SU-DHL-6 (cell line): Measurements from ENCODE around the gene ELP2.

ENCODE experiments used
- H2AFZ ChIP-seq: fragments of 200-600 bp; sonication (generic); 2 replicates; pipeline ENCODE4 v1.6.1; 2014; ENCODE audit warnings: low read depth, mild to moderate bottlenecking, moderate library complexity, mixed read lengths, antibody characterized with exemption, low read length; ENCODE audit not compliant: severe bottlenecking
- H3F3A ChIP-seq: fragments of 200-600 bp; shearing (Covaris generic); 2 replicates; pipeline ENCODE4 v1.6.0; 2016; ENCODE audit warnings: antibody characterized with exemption, mild to moderate bottlenecking; ENCODE audit not compliant: insufficient read depth
- H3K27ac ChIP-seq: fragments of 200-600 bp; sonication (generic); 2 replicates; pipeline ENCODE4 v1.5.1; 2016; ENCODE audit warnings: low read depth, mild to moderate bottlenecking, low read length, moderate library complexity, mixed read lengths
- H3K27me3 ChIP-seq: fragments of 200-600 bp; sonication (generic), shearing (Covaris generic); 2 replicates; pipeline ENCODE4 v1.6.0; 2014; ENCODE audit warnings: mild to moderate bottlenecking, low read length
- H3K36me3 ChIP-seq: fragments of 200-600 bp; sonication (generic); 2 replicates; pipeline ENCODE4 v1.6.1; 2014; ENCODE audit warnings: mild to moderate bottlenecking, low read length, mixed read lengths
- H3K4me2 ChIP-seq: fragments of 300-600, 200-600 bp; shearing (Covaris generic), sonication (generic); 2 replicates; pipeline ENCODE4 v1.6.0; 2014; ENCODE audit warnings: low read length, low read depth, mild to moderate bottlenecking; ENCODE audit not compliant: poor library complexity, severe bottlenecking
- H3K4me3 ChIP-seq: fragments of 200-600 bp; sonication (generic); 2 replicates; pipeline ENCODE4 v1.5.1; 2014; ENCODE audit warnings: antibody characterized with exemption, low read length, mild to moderate bottlenecking, mixed read lengths; ENCODE audit not compliant: insufficient read depth, poor library complexity, severe bottlenecking
- H3K79me2 ChIP-seq: fragments of 200-600 bp; sonication (generic); 2 replicates; pipeline ENCODE4 v1.6.1; 2014; ENCODE audit warnings: mild to moderate bottlenecking, low read length, moderate library complexity; ENCODE audit not compliant: insufficient read depth
- H3K9ac ChIP-seq: fragments of 200-600 bp; sonication (generic); 2 replicates; pipeline ENCODE4 v1.7.0; 2014; ENCODE audit warnings: mild to moderate bottlenecking, low read length
- H3K9me2 ChIP-seq: fragments of 200-600 bp; sonication (generic); replicated peaks from 2 replicates; pipeline ENCODE4 v1.6.1; 2014; ENCODE audit warnings: low read length; ENCODE audit not compliant: insufficient read depth
- H3K9me3 ChIP-seq: fragments of 200-600 bp; sonication (generic); 2 replicates; pipeline ENCODE4 v1.6.1; 2014; ENCODE audit warnings: low read length, mixed read lengths; ENCODE audit not compliant: insufficient read depth
- H4K20me1 ChIP-seq: fragments of 200-600 bp; sonication (generic); 2 replicates; pipeline ENCODE4 v1.6.1; 2014; ENCODE audit warnings: low read depth, mild to moderate bottlenecking, antibody characterized with exemption, low read length, moderate library complexity, mixed read lengths
- EZH2phosphoT487 ChIP-seq: fragments of 200-600 bp; sonication (generic), shearing (Covaris generic); conservative IDR thresholded peaks from 2 replicates; pipeline ENCODE4 v1.6.1; 2018; ENCODE audit warnings: mild to moderate bottlenecking, antibody characterized with exemption, low read length, moderate library complexity, mixed read lengths
- TF ChIP-seq, protein P1 (sequence below): fragments of 200-600 bp; sonication (generic); IDR thresholded peaks from one replicate; pipeline ENCODE4 v1.5.1; 2017; ENCODE audit warnings: antibody characterized with exemption, mild to moderate bottlenecking, low read length, moderate library complexity; ENCODE audit not compliant: insufficient read depth, poor library complexity, severe bottlenecking

ELP2 gene

DNA sequence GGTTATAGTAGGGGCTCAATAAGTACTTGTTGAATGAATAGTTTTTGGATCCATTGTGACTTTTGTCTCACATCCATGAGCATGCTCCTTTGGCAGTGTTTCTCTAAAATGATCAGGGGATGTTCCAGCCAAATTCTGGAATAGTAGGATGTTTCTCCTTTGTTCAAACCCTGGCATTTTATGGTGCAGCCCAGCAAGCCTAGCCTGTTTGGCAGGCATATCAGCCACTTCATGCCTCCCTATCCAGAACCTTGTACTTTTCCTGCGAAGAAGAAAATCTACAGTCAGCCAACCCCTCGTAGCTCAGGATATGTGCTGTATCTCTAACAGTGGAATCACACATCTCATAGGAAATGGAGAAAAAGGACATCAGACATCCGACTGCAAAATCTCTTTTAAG lies 35.3 kb upstream of the ELP2 start:
- no peaks in the 10 kb centered on the region for H3K9me2 ChIP-seq
- no peak overlapping the region for H3K27ac ChIP-seq
- no peak overlapping the region for H2AFZ ChIP-seq
- TF ChIP-seq, protein P1, sequence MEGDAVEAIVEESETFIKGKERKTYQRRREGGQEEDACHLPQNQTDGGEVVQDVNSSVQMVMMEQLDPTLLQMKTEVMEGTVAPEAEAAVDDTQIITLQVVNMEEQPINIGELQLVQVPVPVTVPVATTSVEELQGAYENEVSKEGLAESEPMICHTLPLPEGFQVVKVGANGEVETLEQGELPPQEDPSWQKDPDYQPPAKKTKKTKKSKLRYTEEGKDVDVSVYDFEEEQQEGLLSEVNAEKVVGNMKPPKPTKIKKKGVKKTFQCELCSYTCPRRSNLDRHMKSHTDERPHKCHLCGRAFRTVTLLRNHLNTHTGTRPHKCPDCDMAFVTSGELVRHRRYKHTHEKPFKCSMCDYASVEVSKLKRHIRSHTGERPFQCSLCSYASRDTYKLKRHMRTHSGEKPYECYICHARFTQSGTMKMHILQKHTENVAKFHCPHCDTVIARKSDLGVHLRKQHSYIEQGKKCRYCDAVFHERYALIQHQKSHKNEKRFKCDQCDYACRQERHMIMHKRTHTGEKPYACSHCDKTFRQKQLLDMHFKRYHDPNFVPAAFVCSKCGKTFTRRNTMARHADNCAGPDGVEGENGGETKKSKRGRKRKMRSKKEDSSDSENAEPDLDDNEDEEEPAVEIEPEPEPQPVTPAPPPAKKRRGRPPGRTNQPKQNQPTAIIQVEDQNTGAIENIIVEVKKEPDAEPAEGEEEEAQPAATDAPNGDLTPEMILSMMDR: no peak
- TF ChIP-seq EZH2phosphoT487: no peak
- H3F3A ChIP-seq: no peaks in the 10 kb centered on the region
- H3K4me3 ChIP-seq: no peak overlapping the region
- no peak overlapping the region for H3K4me2 ChIP-seq
- no peaks in the 10 kb centered on the region for H3K36me3 ChIP-seq
- no peaks in the 10 kb centered on the region for H3K27me3 ChIP-seq
- H3K9me3 ChIP-seq: no peaks in the 10 kb centered on the region
- no peak overlapping the region for H3K9ac ChIP-seq
- no peaks in the 10 kb centered on the region for H4K20me1 ChIP-seq
- no peaks in the 10 kb centered on the region for H3K79me2 ChIP-seq

GRCh38 chr18:36095936-36096519 lies 33.7 kb upstream of the ELP2 start:
- Histone ChIP-seq H3K9me2 (no peaks in the 10 kb centered on the region), H3K9me3 (no peaks in the 10 kb centered on the region), H3K36me3 (no peaks in the 10 kb centered on the region), H3F3A (no peaks in the 10 kb centered on the region), H3K27ac (no peak overlapping the region), H3K27me3 (no peaks in the 10 kb centered on the region), H4K20me1 (no peaks in the 10 kb centered on the region), H3K9ac (no peak overlapping the region), H3K4me2 (no peak overlapping the region), H2AFZ (no peak overlapping the region), H3K79me2 (no peaks in the 10 kb centered on the region), H3K4me3 (no peak overlapping the region)
- no peak for TF ChIP-seq EZH2phosphoT487
- TF ChIP-seq, protein P1: peak; percentile 70

GRCh38 chr18:36096955-36097354 lies 32.7 kb upstream of the ELP2 start:
- no peaks in the 10 kb centered on the region for H4K20me1 ChIP-seq

More at GRCh38 chr18:36096955-36097354, 32.7 kb upstream of the ELP2 start:
- Histone ChIP-seq H3K27me3 (no peaks in the 10 kb centered on the region), H3K27ac (no peak overlapping the region), H3K9me3 (peaks cover 8% of the 10 kb centered on the region), H3K36me3 (no peaks in the 10 kb centered on the region), H2AFZ (no peak overlapping the region), H3K79me2 (no peaks in the 10 kb centered on the region), H3K4me2 (no peak overlapping the region), H3K9me2 (no peaks in the 10 kb centered on the region), H3K9ac (no peak overlapping the region), H3F3A (no peaks in the 10 kb centered on the region), H3K4me3 (no peak overlapping the region)
- TF ChIP-seq EZH2phosphoT487: no peak
- TF ChIP-seq, protein P1: no peak
